Right forelimb (tissue), 1 donor: ENCODE measurements around the gene FKRP.
A peak's percentile ranks its signal among the peaks of the same experiment; 100 is the strongest.

Source experiments
- DNase-seq: peaks from one replicate; pipeline ENCODE4 v3.0.0-alpha.2; 2018

FKRP gene

DNA sequence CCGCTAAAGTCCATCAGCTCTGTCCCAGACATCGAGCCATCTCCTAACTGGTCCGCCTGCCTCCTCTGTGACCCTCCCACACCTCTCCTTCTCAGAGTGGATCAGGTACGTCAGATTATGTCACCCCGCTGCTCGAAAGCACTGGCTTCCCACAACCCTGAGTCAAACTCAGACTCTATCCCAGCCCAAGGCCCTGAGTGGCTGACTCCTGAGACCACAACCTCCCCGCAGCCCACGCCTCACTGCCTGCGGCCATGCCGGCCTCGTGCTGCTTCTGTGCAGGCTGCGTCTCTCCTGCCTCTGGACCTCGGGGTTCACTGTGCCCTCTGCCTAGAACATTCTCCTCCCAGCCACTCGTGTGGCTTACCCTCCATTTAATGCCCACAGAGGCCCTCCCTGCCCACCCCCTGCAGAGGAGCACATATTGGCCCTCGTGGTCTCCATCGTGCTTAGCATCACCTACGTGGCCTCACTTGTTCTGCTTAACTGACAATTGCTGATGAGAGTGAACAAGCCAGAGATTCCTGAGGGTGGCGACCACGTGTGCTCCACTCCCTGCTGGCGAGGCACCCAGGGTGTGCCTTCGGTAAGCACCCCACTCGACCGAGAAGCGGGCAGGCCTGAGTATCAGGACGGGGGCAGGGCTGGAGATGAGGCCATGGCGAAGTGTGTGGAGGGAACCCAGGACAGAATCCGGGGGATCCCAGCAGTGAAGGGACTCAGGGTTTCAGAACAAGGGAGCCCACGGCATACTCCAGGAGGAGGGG lies 13.5 kb upstream of the FKRP start:
- no peak for DNase-seq

GRCh38 chr19:46732966-46733689 lies 12.7 kb upstream of the FKRP start:
- no peak for DNase-seq

DNA sequence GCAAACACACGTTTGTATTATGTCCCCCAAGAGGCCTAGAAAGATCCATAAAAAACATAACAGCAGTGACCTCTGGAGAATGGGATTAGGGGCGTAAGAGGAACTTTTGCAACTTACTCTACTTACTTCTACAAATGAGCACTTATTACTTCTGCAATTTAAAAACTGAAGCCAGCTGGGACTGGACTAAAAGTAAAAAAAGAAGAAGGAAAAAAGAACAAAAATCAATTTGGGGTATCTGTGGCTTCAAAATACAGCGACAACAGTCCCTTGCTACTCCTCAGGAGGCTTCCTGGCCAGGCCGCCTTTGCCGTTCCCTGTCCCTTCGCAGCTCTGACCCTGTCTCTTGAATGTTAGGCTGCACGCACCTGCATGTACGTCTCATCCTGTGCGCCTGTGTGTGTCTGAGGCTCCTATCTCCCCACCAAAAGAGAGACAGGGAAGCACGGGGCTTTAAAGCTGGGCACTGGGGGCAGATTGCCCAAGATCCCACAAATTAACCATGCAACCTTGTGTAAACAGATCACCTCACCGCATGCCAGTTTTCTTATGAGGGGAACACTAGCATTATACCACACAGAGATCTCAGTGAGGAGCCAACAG lies 12.1 kb upstream of the FKRP start:
- DNase-seq, result no peak

DNA sequence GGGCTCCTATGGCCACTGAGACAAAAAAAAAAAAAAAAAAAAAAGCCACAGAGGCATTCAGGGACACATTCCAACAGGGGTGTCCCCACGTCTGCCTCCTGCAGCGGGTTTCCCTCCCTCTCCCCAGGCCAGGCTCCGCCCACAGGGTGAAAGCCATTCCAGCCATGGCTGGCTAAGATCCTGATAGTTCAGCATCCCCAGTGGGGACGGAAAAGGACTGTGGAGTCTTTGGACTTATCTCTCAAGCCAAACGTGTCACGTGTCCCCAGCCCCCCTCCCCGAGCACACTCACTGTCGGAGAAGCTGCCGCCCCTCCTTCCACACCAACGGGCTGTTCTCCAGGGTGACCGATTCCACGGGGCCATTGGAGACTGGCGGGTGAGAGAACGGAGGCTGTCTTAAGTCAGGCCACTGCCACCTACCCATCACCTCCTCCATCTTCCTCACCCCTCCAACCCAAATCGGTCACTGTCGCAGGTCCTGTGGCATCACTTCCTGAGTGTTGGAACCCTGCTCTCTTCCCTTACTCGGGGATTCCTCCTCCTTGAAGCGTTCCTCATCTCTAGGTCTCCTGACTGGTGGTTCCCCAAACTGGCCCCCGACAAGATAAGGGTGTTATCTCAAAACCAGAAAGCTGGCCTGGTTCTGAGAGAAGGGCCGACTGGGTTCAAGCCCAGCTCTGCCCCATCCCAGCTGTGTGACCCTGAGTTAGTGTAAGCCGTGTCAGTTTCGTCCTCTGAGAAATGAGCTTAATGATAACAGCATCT lies 9.1 kb upstream of the FKRP start:
- DNase-seq, result no peak

DNA sequence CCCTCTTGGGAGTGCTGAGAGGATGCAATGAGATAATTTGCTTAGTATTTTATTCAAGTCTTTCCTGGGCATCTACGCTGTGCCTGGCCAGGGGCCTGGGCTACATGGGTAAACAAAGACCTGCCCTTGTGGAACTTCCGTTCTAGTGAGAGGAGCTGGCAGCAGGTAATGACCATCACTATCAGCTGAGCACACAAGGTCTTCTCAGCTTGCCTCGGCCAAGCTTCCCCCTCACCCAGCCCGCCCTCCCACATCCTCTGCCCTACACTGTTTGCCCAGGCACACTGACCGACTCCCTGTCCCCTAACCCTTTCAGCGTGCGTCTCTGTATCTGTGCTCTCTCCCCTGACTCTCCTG lies 8.6 kb upstream of the FKRP start:
- DNase-seq, result no peak

DNA sequence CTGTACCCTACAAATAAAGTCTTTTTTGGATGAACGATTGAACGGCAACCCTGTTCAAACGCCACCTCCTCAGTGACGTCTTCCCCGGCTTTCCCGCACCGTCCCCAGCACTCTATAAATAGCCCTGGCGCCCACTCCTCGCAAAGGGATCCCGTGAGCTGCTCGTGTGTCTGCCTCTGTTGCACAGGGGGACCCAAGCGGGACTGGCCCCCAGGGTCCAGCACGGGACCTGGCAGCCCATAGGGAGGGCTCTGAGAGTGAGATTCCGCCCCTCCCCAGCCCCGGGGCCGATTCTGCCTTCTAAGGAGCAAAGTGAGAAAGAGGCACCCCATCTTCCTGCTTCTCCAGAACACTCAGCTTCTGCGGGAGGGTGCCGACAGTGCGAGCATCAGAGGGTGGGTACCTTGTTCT lies 8.1 kb upstream of the FKRP start:
- DNase-seq, result no peak

- no peak for DNase-seq
These were observed 6.5 kb upstream of the FKRP start for GRCh38 chr19:46739290-46739771.

GRCh38 chr19:46741447-46741846 lies 4.4 kb upstream of the FKRP start:
- no peak for DNase-seq

GRCh38 chr19:46742926-46743480 lies 2.9 kb upstream of the FKRP start:
- no peak for DNase-seq

DNA sequence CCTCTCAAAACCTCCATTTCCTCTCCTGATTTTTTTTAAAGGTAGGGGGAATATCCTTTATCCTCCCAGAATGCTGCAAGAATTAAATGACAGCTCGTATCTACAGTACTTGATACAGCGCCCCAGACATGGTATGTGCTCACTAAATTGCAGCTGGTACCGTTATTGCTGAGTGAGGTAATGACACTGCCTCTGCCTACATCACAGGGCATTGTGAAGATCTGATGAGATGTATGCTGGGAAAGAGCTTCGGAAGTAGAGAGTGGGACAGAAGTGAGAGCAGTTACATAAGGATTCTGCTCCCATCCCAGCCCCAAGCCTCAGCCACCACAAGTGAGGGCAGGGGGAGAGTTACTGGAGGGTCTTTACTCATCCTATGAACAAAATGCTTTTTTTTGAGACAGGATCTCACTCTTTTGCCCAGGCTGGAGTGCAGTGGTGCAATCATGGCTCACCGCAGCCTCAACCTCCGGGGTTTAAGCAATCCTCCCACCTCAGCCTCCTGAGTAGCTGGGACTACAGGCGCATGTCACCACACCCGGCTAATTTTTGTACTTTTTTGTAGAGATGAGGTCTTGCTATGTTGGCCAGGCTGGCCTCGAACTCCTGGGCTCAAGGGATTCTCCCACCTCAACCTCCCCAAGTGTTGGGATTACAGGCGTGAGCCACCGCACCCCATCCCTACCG lies 1.7 kb upstream of the FKRP start:
- no peak for DNase-seq

GRCh38 chr19:46745030-46745429 lies 827 bp upstream of the FKRP start:
- no peak for DNase-seq

DNA sequence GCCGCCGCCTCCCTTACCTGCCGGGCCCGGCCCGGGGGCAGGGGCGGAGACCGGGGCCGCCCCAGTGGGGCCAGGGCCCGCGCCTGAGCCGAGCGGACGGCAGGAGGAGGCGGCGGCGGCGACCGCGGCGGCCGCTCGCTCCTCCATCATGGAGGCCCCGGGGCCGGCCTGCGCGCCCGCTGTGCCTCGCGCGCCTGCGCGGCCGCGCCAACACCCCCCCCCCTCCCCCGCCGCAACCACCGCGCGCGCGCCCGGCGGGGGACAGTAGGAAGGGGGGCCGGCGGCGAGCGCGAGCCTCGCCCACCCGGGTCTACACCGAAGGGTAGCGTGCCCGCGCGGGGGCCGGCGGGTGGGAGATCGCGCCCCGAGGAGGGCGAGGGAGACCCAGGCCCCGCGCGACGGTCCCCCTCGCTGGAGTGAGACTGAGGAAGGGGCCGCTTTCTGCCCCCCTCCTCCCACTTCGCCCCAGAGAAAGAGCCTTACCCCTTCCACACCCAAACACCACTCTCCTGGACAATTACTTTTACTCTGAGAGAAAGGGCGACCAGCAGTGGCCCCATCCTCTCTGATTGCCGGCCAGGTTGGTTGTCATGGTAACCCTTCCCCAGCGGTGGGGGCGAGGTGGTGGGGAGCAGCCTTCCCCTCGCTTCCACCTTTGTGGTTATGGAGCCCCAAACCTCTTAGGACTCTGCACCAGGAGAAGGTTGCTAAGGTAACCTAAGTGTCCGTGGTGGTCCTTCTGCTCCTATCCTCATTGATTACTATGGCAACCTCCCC lies 612 bp downstream of the FKRP start, which contains the start of gene STRN4:
STRN4 (minus strand) TSS at position 170 of the 777 bp plus-strand sequence; CDS start at position 150, 20 bp downstream.
- DNase-seq, result peak; percentile 78

- DNase-seq, result peak; percentile 71
These were observed 2.7 kb downstream of the FKRP start for GRCh38 chr19:46748325-46749109.

GRCh38 chr19:46753420-46754155 lies 7.7 kb downstream of the FKRP start:
- peak; percentile 57 for DNase-seq

- DNase-seq, result no peak
These were observed 9.4 kb downstream of the FKRP start for GRCh38 chr19:46755077-46755852.

- DNase-seq, result no peak
These were observed 10.1 kb downstream of the FKRP start for GRCh38 chr19:46755853-46756543.

- no peak for DNase-seq
These were observed 10.7 kb downstream of the FKRP start for GRCh38 chr19:46756544-46756888.

- no peak for DNase-seq
These were observed 13.3 kb downstream of the FKRP start for GRCh38 chr19:46759206-46759605.
